ENCODE measurements around the gene FOXF2.
A peak's percentile ranks its signal among the peaks of the same experiment; 100 is the strongest.

Gene FOXF2

DNA sequence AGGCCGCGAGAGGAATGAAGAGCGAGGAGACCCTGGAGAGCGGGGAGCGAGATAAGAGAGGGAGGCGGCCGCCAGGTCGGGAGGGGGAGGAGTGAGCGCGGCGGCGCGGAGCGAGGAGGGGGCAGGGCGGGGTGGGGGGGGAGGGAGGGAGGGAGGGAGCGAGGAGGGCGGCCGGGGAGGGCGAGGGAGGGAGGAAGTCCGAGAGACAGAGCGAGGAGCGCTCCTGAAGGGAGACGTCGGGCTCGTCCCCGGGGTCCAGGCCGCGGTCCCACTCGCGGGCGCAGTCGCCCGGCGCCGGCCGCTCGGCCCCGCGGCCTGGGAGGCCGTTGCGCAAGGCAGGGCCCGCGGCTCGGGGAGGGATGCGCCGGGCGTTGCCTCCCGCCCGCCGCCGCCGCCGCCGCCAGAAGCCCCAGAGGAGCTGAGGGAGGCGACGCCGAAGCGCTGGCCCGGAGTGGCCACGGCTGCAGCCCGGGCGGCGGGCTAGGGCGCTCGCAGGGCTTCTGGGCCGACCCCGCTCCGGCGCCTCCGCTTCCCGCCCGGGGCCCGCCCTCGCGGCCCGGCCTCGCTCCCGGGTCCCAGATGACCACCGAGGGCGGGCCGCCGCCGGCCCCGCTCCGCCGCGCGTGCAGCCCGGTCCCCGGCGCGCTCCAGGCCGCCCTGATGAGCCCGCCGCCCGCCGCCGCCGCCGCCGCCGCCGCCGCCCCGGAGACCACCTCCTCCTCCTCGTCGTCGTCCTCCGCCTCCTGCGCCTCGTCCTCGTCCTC lies at the start of gene FOXF2:
Gene FOXF2 (plus strand): TSS at position 208 of the 764 bp plus-strand sequence. CDS start 372 bp downstream, at position 580.
- DNase-seq (ENCODE audit: low read depth), result peak; percentile 31
- peak within 1 kb of the TSS; percentile 71 for H3K4me3 ChIP-seq (ENCODE audit: low read length)
- TF ChIP-seq, protein P1, sequence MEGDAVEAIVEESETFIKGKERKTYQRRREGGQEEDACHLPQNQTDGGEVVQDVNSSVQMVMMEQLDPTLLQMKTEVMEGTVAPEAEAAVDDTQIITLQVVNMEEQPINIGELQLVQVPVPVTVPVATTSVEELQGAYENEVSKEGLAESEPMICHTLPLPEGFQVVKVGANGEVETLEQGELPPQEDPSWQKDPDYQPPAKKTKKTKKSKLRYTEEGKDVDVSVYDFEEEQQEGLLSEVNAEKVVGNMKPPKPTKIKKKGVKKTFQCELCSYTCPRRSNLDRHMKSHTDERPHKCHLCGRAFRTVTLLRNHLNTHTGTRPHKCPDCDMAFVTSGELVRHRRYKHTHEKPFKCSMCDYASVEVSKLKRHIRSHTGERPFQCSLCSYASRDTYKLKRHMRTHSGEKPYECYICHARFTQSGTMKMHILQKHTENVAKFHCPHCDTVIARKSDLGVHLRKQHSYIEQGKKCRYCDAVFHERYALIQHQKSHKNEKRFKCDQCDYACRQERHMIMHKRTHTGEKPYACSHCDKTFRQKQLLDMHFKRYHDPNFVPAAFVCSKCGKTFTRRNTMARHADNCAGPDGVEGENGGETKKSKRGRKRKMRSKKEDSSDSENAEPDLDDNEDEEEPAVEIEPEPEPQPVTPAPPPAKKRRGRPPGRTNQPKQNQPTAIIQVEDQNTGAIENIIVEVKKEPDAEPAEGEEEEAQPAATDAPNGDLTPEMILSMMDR (conservative IDR thresholded peaks at IDR 0.05; ENCODE audit: low read length), result no peak

GRCh38 chr6:1346101-1346500 lies 43.3 kb upstream of the FOXF2 start:
- TF ChIP-seq, protein P1 (conservative IDR thresholded peaks at IDR 0.05; ENCODE audit: low read length), result no peak
- no peak for DNase-seq (ENCODE audit: low read depth)
- H3K4me3 ChIP-seq (ENCODE audit: low read length), result no peak overlapping the region

- TF ChIP-seq, protein P1 (conservative IDR thresholded peaks at IDR 0.05; ENCODE audit: low read length), result no peak
- H3K4me3 ChIP-seq (ENCODE audit: low read length), result no peak overlapping the region
- DNase-seq (ENCODE audit: low read depth), result no peak
Observed at GRCh38 chr6:1346558-1347091, 42.8 kb upstream of the FOXF2 start.

DNA sequence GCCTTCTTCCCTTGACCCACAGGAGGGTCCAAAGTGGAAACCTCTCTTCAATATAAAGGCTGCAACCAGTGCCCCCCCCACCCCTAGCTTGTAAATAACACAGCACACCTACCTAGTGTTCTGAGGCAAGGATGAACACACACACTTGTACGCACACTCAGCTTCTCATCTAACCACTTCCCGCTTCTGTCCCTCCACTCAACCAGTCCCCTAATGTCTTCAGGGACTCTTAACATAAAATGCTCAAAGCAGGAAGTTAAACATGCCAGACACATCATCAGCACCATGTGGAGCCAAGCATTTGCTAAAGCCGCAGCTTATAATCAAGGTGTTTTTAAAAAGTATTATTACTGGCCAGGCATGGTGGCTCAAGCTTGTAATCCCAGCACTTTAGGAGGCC lies 42.2 kb upstream of the FOXF2 start:
- DNase-seq (ENCODE audit: low read depth), result no peak
- TF ChIP-seq, protein P1 (conservative IDR thresholded peaks at IDR 0.05; ENCODE audit: low read length), result no peak
- H3K4me3 ChIP-seq (ENCODE audit: low read length), result no peak overlapping the region

DNA sequence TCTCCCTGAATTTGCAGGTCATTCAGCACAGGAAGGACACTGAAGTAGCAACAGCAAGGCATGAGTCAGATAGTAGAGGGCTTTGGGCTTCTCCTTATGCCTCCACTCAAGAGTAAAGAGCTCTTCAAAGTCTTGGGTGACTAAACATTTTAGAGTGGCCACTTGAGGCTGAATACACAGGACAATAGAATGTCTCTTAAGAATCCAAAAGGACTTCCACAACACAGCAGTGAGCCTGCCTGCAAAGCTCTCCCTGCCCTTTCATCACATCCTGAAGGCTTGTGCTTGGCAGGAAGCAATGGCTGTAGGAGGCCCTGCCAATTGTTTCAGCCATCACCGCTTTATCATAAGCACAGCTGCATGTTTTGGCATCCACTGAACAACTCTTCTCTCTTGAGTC lies 40.7 kb upstream of the FOXF2 start:
- TF ChIP-seq, protein P1 (conservative IDR thresholded peaks at IDR 0.05; ENCODE audit: low read length), result no peak
- DNase-seq (ENCODE audit: low read depth), result peak; percentile 51
- no peak overlapping the region for H3K4me3 ChIP-seq (ENCODE audit: low read length)

DNA sequence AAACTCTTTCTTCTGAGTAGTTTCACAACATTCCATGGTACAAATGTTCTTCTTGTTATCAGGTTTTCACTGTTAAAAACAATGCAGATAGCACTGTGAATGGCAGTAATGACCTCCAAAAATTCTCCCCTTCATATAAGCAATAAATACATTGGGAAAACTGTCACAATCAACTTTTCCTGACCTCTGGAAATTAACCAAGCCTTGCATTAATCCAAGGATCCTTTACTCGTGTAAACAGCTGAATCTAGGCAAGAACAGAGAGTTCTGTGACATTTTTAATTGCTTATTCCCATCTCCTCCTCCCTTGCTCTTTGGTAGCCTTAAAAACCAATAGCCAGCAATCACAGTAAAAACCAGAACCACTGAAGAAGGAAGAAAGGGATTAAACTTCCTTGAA lies 39.7 kb upstream of the FOXF2 start:
- TF ChIP-seq, protein P1 (conservative IDR thresholded peaks at IDR 0.05; ENCODE audit: low read length), result no peak
- H3K4me3 ChIP-seq (ENCODE audit: low read length), result no peak overlapping the region
- no peak for DNase-seq (ENCODE audit: low read depth)
